Measurements from ENCODE around the gene VPS35. TPM values are rescaled to one million over a fixed set of nuclear protein-coding genes. Genes with fewer than 3 reads are reported as not detected.

The VPS35 gene
- total RNA-seq, 1 experiment from 2014 or later = 70.4 TPM

- Histone ChIP-seq H3K79me2 (ENCODE audit: insufficient read depth, low read length) (peaks cover 7% of the 10 kb centered on the region), H3K18ac (ENCODE audit: insufficient read length, low read depth, low read length) (no peak overlapping the region), H3K79me1 (ENCODE audit: insufficient read depth, low read depth, low read length, poor library complexity, severe bottlenecking) (peaks cover 4% of the 10 kb centered on the region), H3K27ac (ENCODE audit: insufficient read length, low read depth, low read length) (no peak overlapping the region), H3K23me2 (ENCODE audit: insufficient read length, low read depth, low read length, poor library complexity, severe bottlenecking) (peaks cover 6% of the 10 kb centered on the region), H2AFZ (ENCODE audit: low read length) (no peak overlapping the region), H3K4me2 (ENCODE audit: insufficient read depth, insufficient read length, low read length) (no peak overlapping the region), H4K5ac (ENCODE audit: insufficient read length, low read depth, low read length) (no peak overlapping the region), H2AK5ac (ENCODE audit: insufficient read length, low read length) (no peak overlapping the region), H3K27me3 (ENCODE audit: insufficient read depth, low read length) (no peaks in the 10 kb centered on the region), H2BK120ac (ENCODE audit: low read depth, low read length, poor library complexity, severe bottlenecking) (no peak overlapping the region), H3K9me3 (ENCODE audit: control insufficient read depth, low read depth, low read length) (no peaks in the 10 kb centered on the region), H4K20me1 (ENCODE audit: control insufficient read depth, insufficient read depth, insufficient read length) (no peaks in the 10 kb centered on the region), H2BK12ac (ENCODE audit: insufficient read length, low read depth, low read length) (no peak overlapping the region), H4K91ac (ENCODE audit: insufficient read length, low read depth, low read length) (no peak overlapping the region), H3K14ac (ENCODE audit: insufficient read depth, low read length) (no peak overlapping the region), H3K9ac (ENCODE audit: extremely low read depth, insufficient read length, low read length) (no peak overlapping the region), H3T11ph (ENCODE audit: low read length) (no peak overlapping the region), H3K56ac (ENCODE audit: insufficient read length, low read depth, low read length) (no peak overlapping the region), H2BK15ac (ENCODE audit: low read depth, low read length) (no peak overlapping the region), H3K4me1 (ENCODE audit: insufficient read depth, low read length) (no peaks in the 10 kb centered on the region), H3K4ac (ENCODE audit: low read depth, low read length) (no peak overlapping the region), H2BK20ac (ENCODE audit: low read depth, low read length, poor library complexity, severe bottlenecking) (no peak overlapping the region), H3K23ac (ENCODE audit: insufficient read length, low read depth, low read length) (no peak overlapping the region), H4K8ac (replicated peaks; ENCODE audit: insufficient read length, low read depth, low read length) (no peak overlapping the region), H2BK5ac (ENCODE audit: insufficient read length, low read length) (no peak overlapping the region)
- H3K9me3 Mint-ChIP-seq = no peaks in the 10 kb centered on the region; a peak in 1 of 5 replicates
- no peak for TF ChIP-seq CTCF (conservative IDR thresholded peaks at IDR 0.05)
- no peaks in the 10 kb centered on the region for H3K27me3 Mint-ChIP-seq (ENCODE audit: low read depth)
- H3K27ac Mint-ChIP-seq = peak overlapping the region in 1 of 3 experiments; percentile 55; a peak in 1 of 7 replicates
- peaks cover 15 to 20% of the 10 kb centered on the region in 2 experiments for H3K4me1 Mint-ChIP-seq
- peaks cover 31 to 44% (median 41%) of the 10 kb centered on the region in 3 experiments for H3K36me3 Mint-ChIP-seq (ENCODE audit: insufficient read depth in 1 of 3, low read depth in 3 of 3)
- 100% methylated on average over 1 of the region's 4 CpGs for WGBS (ENCODE audit: extremely low coverage, insufficient read length, low lambda C conversion rate)
- no peak for DNase-seq
- H3K4me3 Mint-ChIP-seq = no peak overlapping the region
These were observed 70.5 kb downstream of the VPS35 start for GRCh38 chr16:46618516-46618915.
